Measurements from ENCODE around the gene SUN2. TPM values are rescaled to one million over a fixed set of nuclear protein-coding genes. Genes with fewer than 3 reads are reported as not detected.

SUN2 gene
- total RNA-seq, 4 donors from 2014 or later: 417 to 598 (median 449) TPM

DNA sequence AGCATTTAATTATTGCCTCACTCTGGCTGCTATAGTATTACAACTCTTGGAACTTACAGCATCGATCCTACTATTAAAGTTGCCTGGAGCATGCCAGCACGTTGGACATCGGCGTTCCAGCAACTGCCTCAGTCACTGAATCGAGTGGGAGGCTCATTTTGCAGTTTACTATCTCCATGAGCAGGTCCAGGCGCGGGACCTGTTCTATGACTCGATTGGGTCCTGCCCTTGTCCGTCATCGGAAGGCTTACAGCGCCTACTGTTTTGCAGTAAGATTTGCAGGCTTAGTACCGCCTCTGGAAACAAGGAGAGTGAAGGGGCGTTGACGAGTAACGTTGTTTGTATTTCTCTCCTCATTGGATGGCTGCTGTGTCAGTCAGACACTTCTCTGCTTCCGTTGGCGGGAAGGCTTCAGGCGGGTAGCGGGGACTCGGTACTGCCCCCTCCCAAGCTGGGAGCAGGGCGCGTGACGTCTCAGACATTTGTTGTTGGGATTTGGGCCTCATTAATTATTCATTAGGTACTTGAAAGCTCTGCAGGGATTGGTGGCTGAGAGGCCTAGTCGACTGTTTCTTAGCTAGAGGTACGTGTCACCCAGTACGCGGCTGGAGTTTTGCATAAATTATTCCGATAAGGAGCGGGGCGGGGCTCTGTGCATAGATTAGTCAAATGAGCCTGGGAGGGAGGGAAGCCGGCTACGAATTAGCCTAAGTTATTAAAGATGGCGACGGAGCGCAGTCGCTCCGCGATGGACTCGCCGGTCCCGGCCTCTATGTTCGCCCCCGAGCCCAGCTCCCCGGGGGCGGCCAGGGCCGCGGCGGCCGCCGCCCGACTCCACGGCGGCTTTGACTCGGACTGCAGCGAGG lies 50.3 kb downstream of the SUN2 start, which contains the start of gene GTPBP1:
TSS of gene GTPBP1 (plus strand) at position 710 of the 866 bp plus-strand sequence. CDS start at position 722, 12 bp downstream.
- H3K4me1 ChIP-seq: peaks cover 28 to 55% (median 45%) of the 10 kb centered on the region in 4 donors
- H3K27ac ChIP-seq (replicated peaks in 1 of 4): peak within 1 kb of the TSS; percentile 97 to 100 (median 98)
- WGBS: under 1% methylated on average over 31 of the region's 55 CpGs
- peak within 1 kb of the TSS; percentile 82 to 100 (median 87) for H3K4me3 ChIP-seq
- DNase-seq (ENCODE audit: extremely low spot score): peak; percentile 100
- H3K27me3 ChIP-seq: no peaks in the 10 kb centered on the region
- no peaks in the 10 kb centered on the region for H3K9me3 ChIP-seq
- TF ChIP-seq EP300 (IDR thresholded peaks at IDR 0.05) (no peak), POLR2AphosphoS5 (IDR thresholded peaks at IDR 0.05) (peak; percentile 87 to 94), POLR2A (IDR thresholded peaks at IDR 0.05; ENCODE audit: low read depth) (peak; percentile 91)
- TF ChIP-seq, protein P1, sequence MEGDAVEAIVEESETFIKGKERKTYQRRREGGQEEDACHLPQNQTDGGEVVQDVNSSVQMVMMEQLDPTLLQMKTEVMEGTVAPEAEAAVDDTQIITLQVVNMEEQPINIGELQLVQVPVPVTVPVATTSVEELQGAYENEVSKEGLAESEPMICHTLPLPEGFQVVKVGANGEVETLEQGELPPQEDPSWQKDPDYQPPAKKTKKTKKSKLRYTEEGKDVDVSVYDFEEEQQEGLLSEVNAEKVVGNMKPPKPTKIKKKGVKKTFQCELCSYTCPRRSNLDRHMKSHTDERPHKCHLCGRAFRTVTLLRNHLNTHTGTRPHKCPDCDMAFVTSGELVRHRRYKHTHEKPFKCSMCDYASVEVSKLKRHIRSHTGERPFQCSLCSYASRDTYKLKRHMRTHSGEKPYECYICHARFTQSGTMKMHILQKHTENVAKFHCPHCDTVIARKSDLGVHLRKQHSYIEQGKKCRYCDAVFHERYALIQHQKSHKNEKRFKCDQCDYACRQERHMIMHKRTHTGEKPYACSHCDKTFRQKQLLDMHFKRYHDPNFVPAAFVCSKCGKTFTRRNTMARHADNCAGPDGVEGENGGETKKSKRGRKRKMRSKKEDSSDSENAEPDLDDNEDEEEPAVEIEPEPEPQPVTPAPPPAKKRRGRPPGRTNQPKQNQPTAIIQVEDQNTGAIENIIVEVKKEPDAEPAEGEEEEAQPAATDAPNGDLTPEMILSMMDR (IDR thresholded peaks at IDR 0.05): peak in 2 of 3 experiments; percentile 12 to 17
- intact Hi-C loops (cut with DNase I): loop anchor here (2.0 kb wide), 1 partner anchor 49 kb away; the partner anchor contains the start of gene SUN2
- peaks cover 0 to 12% (median 10%) of the 10 kb centered on the region in 4 donors for H3K36me3 ChIP-seq

- peaks cover 28 to 55% (median 47%) of the 10 kb centered on the region in 4 donors for H3K4me1 ChIP-seq
- H3K9me3 ChIP-seq: no peaks in the 10 kb centered on the region
- WGBS: 14% methylated on average over 10 of the region's 10 CpGs
- TF ChIP-seq, protein P1 (IDR thresholded peaks at IDR 0.05): no peak
- TF ChIP-seq EP300 (IDR thresholded peaks at IDR 0.05) (no peak), POLR2A (IDR thresholded peaks at IDR 0.05; ENCODE audit: low read depth) (no peak), POLR2AphosphoS5 (IDR thresholded peaks at IDR 0.05) (no peak)
- H3K27ac ChIP-seq (replicated peaks in 1 of 4): peak overlapping the region; percentile 76 to 100 (median 84)
- no peaks in the 10 kb centered on the region for H3K27me3 ChIP-seq
- H3K36me3 ChIP-seq: peaks cover 0 to 6% (median 6%) of the 10 kb centered on the region in 4 donors
- intact Hi-C loops (cut with DNase I): no loop called here
- peak overlapping the region; percentile 36 to 89 (median 46) for H3K4me3 ChIP-seq
- DNase-seq (ENCODE audit: extremely low spot score): no peak
These were observed 51.1 kb downstream of the SUN2 start for GRCh38 chr22:38704654-38705234.

DNA sequence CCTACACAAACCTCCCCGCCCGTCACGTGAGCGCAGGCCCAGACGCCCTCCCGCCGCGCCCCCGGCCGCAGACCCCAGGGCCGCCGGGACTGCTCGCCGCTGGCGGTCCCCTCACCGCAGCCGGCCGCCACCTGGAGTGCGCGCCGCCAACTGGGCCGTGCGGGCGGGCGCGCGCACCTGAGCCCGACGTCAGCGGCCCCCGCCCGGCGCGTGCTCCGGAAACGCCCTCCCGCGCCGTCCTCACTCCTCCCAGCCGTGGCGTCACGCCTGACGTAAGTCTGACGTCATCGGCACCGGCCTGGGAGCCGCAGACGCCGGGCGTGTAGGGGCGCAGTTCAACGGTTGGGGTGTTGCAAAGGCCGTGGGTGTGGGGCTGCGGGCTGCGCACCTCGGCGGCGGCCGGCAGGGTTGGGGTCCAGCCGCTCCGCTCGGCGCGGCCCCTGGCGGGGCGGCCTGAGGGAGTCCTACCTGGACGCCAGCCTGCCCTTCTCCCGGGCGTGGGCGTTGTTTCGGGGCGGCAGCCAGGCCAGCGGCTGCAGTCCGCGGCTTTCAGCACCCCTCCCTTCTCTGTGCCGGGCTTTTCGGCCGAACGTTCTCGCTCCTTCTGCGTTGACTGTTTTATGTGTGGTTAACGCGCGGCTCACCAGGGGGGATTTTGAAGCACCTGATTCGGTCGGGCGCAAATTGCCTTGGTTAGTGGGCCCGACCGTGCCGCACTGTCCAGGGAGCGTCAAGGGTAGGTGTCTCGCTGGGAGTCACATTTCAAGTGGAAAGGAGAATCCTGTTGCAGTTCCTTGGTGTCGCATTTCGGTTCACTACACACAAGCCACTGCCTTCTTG lies 54.8 kb downstream of the SUN2 start, which contains the start of gene JOSD1:
TSS of gene JOSD1 (minus strand) at position 155 of the 840 bp plus-strand sequence. CDS start 956 bp downstream, outside the sequence.
- H3K9me3 ChIP-seq: no peaks in the 10 kb centered on the region
- intact Hi-C loops (cut with DNase I): no loop called here
- 0% methylated on average over 15 of the region's 94 CpGs for WGBS
- peaks cover 43 to 60% (median 54%) of the 10 kb centered on the region in 4 donors for H3K4me1 ChIP-seq
- TF ChIP-seq POLR2A (IDR thresholded peaks at IDR 0.05; ENCODE audit: low read depth) (peak; percentile 97), EP300 (IDR thresholded peaks at IDR 0.05) (peak; percentile 93), POLR2AphosphoS5 (IDR thresholded peaks at IDR 0.05) (peak; percentile 99 to 100)
- TF ChIP-seq, protein P1 (IDR thresholded peaks at IDR 0.05): peak in 1 of 3 experiments; percentile 17
- no peaks in the 10 kb centered on the region for H3K36me3 ChIP-seq
- no peaks in the 10 kb centered on the region for H3K27me3 ChIP-seq
- peak within 1 kb of the TSS; percentile 96 to 99 (median 98) for H3K27ac ChIP-seq (replicated peaks in 1 of 4)
- H3K4me3 ChIP-seq: peak within 1 kb of the TSS; percentile 71 to 95 (median 84)
- DNase-seq (ENCODE audit: extremely low spot score): peak; percentile 98

- Histone ChIP-seq H3K4me1 (peaks cover 49 to 67% (median 61%) of the 10 kb centered on the region in 4 donors), H3K9me3 (no peaks in the 10 kb centered on the region), H3K4me3 (peak overlapping the region; percentile 71 to 95 (median 84)), H3K36me3 (no peaks in the 10 kb centered on the region), H3K27me3 (no peaks in the 10 kb centered on the region), H3K27ac (replicated peaks in 1 of 4) (peak overlapping the region; percentile 96 to 99 (median 98))
- intact Hi-C loops (cut with DNase I): no loop called here
- TF ChIP-seq, protein P1 (IDR thresholded peaks at IDR 0.05): no peak
- TF ChIP-seq EP300 (IDR thresholded peaks at IDR 0.05) (no peak), POLR2AphosphoS5 (IDR thresholded peaks at IDR 0.05) (peak in 1 of 2 donors; percentile 4), POLR2A (IDR thresholded peaks at IDR 0.05; ENCODE audit: low read depth) (no peak)
- 0% methylated on average over 28 of the region's 57 CpGs for WGBS
- peak; percentile 92 for DNase-seq (ENCODE audit: extremely low spot score)
These were observed 55.5 kb downstream of the SUN2 start for GRCh38 chr22:38700270-38700788.
